Activated naive CD4-positive, alpha-beta T cell treated with anti-CD3 and anti-CD28 coated beads, Interleukin-2, amount 50 U/mL, for 16 hours (primary cell): ENCODE data around the gene ACTN1.

Experiments
- DNase-seq: peaks from one replicate; pipeline ENCODE4 v3.0.0-alpha.2; 2020

Gene ACTN1

DNA sequence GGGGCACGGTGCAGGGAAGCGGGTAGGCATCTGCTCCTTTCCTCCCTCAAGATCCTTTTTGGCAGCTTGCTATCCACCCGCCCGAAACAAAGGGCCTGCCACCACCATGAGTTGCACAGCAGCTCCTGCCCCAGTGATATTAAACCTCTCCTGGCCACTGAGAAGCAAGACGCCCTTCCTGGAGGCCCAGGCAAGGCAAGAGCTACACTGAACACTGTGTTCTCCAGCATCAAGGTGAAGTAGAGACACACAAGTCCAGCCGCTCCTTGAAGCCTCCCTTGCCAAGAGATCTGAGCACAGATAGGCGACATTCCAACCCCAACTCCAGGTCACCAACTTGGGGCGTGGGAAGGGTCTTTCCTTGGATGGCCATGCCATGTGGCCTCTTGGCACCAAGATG is 70.9 kb downstream of the ACTN1 start:
- no peak for DNase-seq

DNA sequence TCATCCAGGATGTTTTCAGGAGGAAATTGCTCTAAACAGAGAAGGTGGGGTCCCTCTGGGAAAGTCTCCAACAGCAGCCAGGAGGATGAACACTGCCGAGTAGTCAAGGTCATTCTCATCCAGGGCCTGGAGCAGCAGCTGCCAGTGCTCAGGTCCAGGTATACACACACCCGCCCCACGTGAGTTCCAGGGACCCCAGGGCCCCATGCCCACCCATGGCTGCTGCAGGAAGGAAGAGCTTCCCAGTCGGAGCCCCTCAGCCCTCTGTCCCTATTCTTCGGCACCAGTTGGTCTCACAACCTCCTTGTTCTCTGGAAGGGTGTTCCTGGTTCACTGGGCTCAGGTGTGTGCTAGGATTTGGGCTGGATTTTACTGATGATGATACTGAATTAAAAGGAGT is 72.7 kb downstream of the ACTN1 start:
- DNase-seq, result no peak

DNA sequence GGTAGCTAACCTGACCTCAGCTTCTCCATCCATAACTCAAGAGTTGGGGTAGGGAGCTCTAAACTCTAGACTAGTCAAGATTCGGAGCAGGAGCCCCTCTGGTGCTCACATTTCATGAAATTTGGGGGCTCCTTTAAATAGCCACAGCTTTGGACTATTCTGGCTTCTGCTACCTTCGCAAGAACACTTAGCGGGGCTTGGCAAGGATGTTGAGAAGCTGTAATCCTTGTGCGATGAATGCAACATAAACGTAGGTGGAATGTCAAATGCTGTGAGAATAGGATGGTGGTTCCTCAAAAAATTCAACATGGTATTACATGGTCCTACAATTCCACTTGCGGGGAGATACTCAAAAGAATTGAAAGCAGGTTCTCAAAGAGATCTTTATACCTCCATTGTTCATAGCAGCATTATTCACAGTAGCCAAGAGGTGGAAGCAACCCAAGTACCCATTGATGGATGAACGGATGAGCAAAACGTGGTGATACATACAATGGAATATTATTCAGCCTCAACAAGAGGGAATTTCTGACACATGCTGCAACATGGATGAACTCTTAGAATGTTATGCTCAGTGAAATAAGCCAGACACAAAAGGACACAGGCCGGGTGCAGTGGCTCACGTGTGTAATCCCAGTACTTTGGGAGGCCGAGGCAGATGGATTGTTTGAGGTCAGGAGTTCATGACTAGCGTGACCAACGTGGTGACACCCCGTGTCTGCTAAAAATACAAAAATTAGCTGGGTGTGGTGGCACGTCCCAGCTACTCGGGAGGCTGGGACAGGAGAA is 73.8 kb downstream of the ACTN1 start:
- DNase-seq, result no peak

DNA sequence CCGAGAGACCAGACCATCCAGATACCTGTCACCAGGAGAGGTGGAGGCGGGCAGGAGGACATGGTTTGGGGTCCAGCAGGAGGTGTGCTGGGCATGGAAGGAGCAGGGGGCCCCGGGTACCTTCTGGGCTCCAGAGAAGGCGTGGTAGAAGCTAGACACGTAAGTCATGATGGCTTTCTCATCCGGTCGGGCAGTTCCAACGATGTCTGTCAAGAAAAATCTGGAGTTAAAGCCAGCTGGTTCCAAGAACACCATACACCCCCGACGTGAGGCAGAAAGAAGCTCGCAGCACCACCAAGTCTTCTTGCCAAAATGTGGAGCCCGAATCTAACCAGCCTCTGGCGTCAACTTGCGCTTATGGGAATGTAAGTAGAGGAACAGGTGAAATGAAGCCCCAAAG is 76.7 kb downstream of the ACTN1 start:
- DNase-seq, result no peak

DNA sequence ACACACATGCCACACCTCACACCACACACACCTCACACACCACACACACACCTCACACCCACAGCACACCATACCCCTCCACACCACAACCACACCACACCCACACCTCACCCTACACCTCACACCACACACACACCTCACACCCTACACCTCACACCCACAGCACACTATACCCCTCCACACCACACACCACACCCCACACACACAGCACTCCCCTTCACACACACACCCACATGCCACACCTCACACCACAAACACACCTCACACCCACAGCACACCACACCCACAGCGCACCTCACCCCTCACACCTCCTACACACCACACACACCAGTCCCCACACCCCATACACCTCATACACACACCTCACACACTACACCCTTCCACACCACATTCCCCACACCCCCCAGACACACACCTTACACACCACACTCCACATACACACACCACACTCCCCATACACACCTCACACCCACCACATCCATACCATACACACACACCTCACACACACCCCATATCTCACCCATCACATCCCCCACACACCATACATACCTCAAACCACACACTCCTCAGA is 80.0 kb downstream of the ACTN1 start:
- DNase-seq, result no peak

DNA sequence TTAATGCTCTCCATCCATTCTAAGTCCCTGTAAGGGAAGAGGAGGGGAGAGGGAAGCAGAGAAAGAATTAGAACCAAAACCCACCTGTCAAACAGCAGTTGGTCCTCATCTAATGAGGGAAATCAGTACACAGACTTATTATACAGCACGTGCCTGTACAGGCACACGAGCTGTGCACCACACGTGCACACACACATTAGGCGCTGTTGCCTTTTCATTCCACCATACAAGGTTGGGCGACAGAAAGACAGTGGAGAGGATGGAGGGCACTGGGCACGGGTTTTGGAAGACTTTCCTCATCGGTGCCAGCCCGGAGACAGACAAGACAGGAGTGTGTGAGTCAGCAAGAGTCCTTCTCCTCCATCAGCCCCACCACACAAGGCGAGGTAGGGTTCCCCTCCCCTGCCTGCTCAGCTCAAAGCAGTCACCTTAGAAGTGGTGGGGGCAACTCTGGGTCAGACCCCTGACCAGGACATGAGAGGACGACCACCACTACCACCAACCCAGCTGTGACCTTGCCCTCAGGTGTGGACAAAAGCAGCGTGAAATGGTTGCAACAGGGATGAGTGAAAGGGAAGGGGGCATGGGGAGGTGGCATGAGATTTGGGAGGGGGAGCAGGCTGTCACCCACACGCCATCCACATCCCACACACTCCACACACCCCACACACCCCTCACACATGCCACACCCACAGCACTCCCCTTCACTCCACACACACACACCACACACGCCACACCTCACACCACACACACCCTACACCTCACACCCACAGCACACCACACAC is 80.7 kb downstream of the ACTN1 start:
- no peak for DNase-seq

DNA sequence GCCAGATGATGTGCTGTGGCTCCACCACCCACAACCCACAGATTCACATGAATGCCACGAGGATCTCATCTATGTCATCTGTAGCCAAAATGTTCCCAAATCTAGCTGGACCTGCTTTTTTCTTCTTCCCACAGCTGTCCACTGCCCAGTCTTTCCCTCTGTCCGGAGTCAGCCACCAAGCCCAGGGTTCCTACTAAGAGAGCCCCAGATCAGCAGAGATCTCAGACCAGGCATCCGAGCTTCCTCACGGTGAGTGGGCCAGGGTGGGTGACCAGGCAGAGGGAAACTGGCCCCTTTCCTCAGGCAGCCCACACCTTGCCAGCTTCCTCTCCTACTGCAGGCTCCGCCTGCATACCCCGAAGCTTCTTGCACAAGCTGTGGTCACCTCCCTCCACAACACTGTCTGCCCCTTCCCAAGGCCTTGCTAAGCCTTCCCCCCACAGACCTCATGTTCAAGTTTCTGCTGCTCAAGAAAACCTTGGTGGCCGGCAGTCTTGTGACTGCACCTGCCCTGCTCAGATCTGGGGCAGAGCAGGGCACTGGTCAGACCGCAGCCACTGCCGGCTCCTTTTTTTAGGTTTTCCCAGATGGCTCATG is 81.4 kb downstream of the ACTN1 start:
- no peak for DNase-seq

DNA sequence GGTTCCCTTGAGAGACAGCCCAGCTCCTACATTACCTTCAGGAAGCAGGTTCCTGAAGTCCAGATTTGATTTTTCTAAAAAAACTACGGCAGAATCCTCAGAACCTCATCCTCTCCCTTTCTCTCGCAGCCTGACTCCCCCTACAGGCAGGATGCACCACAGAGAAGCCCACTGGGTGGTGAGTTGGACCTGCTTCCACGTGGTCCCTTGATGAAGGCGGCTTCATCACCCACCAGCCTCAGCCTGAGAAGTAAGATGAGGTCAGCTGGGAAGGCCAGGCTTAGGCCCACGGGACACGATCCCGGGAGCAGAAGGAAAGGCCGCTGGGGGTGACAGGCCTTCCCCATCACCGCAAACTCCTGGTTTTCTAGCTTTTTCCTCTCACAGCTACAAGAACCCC is 83.0 kb downstream of the ACTN1 start:
- no peak for DNase-seq

DNA sequence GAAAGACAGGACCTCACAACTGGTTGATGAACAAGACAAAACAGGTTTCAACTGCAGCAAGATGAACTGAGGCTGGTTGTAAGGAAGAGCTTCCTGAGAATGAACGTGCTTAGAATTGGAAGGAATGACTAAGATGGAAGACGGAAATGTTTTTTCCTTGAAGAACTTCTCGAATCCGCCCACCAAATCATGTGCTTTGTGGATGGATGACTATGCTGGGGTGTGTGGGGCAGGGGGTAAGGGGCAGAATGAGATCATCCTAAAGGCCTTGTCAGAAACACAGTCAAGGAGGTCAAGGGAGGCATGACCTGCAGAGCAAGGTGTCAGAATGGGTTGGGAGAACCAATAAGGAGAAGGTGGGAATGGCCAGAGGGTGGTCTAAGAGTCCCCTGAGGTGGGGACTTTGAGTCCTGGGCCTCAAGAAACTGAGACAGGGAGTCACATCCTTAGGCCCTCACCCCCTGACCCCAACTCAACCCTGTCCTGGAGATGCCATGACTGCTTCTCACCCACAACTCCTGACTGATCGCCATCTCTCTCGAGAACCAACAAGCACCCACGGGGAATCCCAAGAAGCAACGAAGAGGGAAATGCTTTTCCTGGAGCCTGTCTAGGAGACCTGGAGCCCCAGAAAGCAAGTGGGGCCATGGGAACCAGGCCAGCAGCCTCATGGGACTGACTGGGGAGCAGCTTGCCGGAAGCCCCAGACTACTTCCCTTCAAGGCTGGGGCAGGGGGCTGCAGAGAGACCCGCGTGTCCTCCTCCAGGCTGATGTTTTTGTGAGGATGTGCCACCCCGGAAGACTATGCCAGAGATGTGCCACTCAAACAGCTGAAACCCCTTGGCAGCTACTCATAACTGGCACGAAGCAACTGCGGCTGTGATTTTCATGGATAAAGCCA is 84.0 kb downstream of the ACTN1 start:
- no peak for DNase-seq

DNA sequence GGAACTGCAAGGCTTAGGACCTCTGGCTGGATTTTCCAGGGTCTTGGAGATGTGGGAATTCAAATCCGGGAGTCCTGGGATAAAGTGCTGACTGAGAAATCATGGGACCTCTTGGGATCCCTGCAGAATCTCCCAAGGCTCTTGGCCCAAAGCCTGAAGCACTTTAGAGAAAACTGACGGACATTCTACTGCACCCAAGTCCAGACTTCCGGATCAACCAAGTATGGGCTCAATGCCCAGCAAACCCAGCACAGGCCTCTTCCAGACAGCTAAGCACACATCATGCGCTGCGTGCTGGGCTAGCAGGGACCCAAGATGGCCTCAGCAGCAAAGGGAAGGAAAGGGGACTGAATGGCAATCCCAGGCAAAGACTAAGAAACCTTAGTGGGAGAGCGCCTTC is 85.0 kb downstream of the ACTN1 start:
- no peak for DNase-seq

DNA sequence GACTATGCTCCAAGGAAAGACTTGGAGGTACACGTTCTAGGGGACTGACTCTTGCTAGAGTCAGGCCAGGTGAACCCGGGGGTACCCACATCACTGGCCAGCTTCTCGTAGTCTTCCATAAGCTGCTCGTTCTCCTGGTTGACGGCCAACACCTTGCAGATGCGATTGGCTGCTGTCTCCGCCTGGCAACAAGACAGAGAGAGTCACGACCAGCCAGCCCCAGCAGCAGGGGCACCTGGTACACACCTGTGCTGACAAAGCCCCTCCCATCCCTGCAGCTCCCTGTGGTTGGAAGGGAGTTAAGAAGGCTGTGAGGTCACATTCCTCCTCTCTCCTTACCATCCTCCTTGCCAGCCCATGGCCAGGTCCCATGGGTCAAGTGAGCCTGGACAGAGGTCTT is 85.5 kb downstream of the ACTN1 start:
- no peak for DNase-seq

DNA sequence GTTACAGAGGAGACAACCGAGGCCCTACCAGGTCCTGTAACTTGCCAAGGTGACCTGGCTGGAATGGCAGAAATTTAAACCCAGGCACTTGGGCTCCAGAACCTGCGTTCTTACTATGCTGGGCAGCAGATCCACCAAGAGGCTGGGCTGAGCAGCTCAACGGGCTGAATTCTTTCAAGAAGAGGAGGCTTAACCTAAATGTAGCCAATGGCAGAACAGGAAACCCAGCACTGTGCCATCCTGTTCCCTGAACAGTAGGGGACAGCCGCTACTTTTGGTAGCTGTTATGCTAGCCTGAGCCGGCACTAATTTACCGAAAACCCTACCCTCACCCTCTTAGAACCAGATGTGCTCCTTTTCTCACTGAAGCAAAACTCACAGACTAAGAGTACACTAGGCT is 86.1 kb downstream of the ACTN1 start:
- DNase-seq, result no peak

DNA sequence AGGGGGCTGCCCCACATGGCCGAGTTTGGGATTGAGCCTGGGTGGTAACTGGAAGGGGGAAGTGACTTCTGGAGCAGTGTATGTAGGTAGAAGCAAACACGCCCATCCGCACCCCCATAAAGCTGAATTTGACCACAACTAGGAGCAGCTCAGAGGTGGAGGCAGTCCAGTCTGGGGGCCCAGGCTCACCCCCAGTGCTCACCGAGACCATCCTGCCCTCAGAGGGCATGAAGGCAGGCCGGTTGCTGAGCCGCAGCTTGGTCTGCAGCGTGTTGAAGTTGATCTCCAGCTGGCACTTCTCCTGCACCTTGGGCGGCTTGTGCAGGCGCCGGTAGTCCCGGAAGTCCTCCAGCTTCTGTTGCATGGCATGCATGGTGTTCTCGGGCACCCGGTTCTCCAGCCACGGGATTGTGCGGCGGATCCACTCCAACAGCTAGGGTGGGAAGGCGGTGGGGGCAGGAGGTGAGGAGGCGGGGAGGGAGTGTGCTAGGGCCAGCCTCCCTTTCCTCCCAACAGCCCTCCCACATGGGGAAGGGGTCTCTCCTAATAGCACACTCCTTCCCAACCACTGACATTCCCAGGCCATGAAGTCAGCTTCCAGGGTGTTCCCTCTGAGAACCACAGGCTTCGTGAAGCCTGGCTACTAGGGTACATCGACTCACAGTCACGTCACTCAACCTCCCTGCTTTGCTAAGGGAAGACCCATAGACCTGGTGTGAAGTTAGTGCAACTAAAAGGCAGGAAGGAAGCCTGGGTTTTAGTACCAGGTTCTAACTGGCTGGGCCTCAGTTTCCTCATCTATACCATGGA is 87.0 kb downstream of the ACTN1 start:
- no peak for DNase-seq

DNA sequence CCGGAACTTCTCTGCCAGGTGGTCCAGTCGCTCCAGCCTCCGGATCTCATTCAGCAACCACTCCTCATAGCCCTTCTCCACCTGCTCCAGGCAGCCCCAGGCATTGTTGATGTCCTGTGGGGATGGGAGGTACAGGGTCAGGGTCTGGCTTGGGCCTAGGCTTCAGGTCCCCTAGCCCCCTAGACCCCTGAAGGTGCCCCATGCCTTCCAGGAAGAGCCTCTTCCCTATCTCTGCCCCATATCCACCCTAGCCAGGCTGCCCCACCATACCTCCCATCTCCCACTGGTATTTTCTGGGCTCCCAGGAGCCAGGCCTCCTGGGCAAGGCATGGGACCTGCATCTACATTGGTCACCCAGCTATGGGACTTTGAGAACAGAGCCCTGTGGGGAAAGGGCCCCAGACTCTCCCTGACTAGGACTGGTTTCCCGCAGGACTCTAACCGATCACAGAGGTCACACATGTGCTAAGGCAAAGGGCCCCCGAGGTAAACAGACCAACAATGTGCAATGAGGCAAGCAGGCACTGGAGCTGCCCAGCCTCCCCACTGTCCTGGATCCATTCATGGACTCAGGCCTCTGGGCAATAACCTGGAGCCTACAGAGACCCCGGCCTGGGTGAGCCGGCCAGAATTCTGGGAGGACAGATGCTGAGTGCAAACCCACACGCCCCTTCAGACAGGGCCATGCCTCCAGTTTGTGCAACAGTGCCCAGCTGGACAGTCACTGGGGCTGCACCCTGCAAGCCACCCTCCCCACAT is 88.8 kb downstream of the ACTN1 start:
- DNase-seq, result no peak

DNA sequence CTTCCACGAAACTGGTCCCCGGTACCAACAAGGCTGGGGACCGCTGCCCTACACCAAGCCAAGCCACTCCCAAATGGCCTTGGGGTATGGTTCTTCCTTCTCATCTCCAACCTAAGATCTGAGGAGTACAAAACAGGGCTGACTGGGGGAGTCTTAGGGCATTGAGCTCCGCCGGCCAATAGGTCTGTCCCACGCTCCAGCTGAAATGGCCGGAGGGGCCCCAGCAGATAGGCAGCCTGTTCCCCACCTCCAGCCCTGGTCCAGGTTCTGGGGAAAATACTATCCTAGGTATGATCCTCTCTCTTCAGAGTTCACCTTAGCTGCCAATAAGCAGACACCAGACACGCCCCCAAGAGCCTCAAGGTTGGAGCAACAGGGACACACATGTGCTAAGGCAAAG is 90.2 kb downstream of the ACTN1 start:
- no peak for DNase-seq

DNA sequence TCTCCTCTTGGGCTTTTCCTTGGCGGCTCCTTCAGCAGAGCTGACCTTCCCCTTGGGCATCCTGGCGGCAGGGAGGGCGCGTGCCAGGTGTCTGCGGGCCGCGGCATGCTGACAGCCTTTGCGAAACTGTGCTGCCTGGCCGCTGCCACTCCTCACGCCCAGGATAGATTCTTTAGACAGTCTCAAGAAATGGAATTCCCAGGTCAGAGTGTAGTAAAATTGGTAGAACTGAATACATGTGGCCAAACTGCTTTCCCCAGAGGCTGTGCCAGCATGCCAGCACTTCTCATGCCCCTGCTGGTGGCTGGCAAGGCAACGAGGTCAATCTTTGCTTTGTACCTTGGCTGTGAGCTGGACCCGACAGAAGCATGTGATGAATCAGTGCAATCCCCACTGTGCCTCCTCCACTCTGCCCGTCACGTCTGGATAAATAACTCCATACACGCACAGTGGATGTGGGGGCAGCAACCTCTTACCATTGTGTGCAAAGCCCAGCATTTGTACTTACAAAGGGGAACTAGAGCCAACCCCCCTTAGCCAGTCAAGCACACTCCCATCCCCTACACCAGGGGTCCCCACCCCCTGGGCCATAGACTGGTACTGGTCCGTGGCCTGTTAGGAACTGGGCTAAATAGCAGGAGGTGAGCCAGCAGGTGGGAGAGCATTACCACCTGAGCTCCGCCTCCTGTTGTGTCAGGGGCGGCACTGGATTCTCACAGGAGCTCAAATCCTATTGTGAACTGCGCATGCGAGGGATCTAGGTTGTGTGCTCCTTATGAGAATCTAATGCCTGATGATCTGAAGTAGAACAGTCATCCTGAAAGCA is 90.9 kb downstream of the ACTN1 start:
- no peak for DNase-seq

DNA sequence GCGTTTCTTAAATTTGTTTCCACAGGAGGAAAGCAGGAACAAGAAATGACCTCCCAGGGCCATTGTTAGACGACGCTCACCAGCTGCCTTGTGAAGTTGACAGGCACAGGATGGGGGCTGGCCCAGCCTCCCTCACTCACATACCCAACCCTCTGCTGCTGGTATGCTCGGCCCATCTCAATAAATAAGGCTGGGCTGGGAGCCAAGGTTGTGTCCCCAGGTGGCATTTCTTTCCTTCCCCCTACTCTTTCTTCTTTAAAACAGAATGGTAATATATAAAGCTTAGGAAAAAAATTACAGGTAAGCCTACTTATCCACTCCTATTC is 93.0 kb downstream of the ACTN1 start:
- no peak for DNase-seq

DNA sequence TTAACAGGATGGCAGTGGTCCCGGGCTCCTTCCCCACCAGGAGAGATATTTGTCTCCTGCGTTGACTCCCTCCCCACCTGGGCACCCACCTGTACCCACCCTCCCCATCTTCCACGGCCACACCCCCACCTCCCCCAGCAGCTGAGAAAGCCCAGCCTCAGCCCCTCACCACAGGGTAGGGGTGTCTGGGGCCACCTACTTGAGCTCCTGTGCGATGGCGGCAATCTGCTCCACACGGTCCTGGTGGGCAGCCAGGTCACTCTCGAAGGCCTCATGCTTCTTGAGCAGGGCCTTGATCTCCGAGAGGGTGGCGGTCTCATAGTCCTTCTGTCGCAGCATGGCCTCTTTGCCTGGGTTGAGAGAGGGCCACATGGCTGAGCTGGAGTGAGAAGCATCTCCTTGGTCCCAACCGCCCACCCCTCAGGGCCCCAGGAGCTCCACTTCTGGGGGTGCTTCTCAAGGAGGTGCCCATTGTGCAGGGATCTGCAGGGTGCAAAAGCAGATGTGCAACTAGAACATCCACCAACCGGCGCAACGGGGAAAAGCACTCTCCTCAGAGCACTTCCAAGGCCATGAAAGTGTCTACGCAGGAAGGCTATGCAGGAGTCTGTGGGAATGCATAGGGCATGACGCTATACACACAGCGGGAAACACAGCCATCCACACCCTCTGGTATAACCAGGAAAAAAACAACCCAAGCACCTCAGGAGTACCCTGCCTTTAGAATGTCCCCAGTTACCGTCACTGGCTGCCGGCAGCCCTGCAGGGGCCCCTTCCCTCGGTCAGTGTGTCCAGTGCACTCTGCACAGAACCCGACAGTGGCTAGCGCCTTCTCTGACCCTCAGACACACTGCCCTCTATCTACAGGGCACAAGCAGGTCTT is 93.6 kb downstream of the ACTN1 start:
- no peak for DNase-seq
